Ovary (tissue), 9 donors: ENCODE data around the gene TMEM145. TPM values are rescaled to one million over a fixed set of nuclear protein-coding genes. Genes with fewer than 3 reads are reported as not detected.

ENCODE experiments used
- DNase-seq, 5 donors: peaks; one replicate each; pipeline ENCODE4 v3.0.0-alpha.2; 2019 to 2020
- H3K27ac ChIP-seq, 2 donors: fragments of 200-600 bp; one replicate each; pipeline versions ENCODE4 v1.5.1 to v1.8.0; 2019 to 2022
- H3K27me3 ChIP-seq: fragments of 200-600 bp; one replicate; pipeline ENCODE4 v1.8.0; 2022
- H3K36me3 ChIP-seq: fragments of 200-600 bp; sonication (generic); one replicate; pipeline ENCODE4 v1.5.1; 2019
- H3K4me1 ChIP-seq: one replicate; pipeline ENCODE4 v1.8.1; 2013; ENCODE audit warnings: mild to moderate bottlenecking, moderate library complexity; ENCODE audit not compliant: insufficient read depth
- H3K4me3 ChIP-seq: fragments of 200-600 bp; sonication (generic); one replicate; pipeline ENCODE4 v1.5.1; 2017
- H3K9me3 ChIP-seq, 2 donors: fragments of 200-600 bp in 1 of 2; sonication (generic) in 1 of 2; one replicate each; pipeline versions ENCODE4 v1.5.1 to v1.8.1; 2013 to 2019; ENCODE audit warnings: mild to moderate bottlenecking in 1 of 2, moderate library complexity in 1 of 2
- EP300 ChIP-seq: sonication (generic); formaldehyde crosslinking; IDR thresholded peaks from one replicate; pipeline ENCODE4 v1.6.1; 2017; ENCODE audit warnings: antibody characterized with exemption
- POLR2A ChIP-seq: fragments of 450-650 bp; IDR thresholded peaks from one replicate; pipeline ENCODE4 v1.6.1; 2017; ENCODE audit warnings: antibody characterized with exemption, mild to moderate bottlenecking, moderate library complexity
- WGBS, 3 donors: extraction: QIAGEN DNeasy Blood & Tissue Kit in 1 of 3; methylation state at CpG; one replicate each; pipeline versions ENCODE4 v1.1.5 to v1.1.7; 2013 to 2017; 5-methylcytosine and 5-hydroxymethylcytosine counted together
- intact Hi-C, 4 donors: fragments of 100-400 bp; cut with DNase I; formaldehyde crosslinking; loops; one replicate each; pipeline versions ENCODE4 v1.11.0 to v1.15.1; 2022 to 2023
- polyA plus RNA-seq, 2 donors: library from polyadenylated mRNA; stranded (reverse); fragments of 200-250 nt in 1 of 2; fragments of 350-450 nt in 1 of 2; fragmentation: Illumina TruSeq in 1 of 2; extraction: RNeasy Lipid Tissue Mini Kit (QIAGEN cat#74804) in 1 of 2; gene quantifications; one replicate each; pipeline ENCODE4 v1.2.3, GENCODE V29; 2013 to 2014
- total RNA-seq, 7 donors: library from RNA; depleted of rRNA in 2 of 7; stranded (reverse); fragments of >200 nt in 2 of 7; fragmentation: NEBNext Ultra II Directional in 3 of 7; extraction: Animal tissue kit (Norgen Biotek cat#: 25700) in 3 of 7; gene quantifications; one replicate each; pipeline versions ENCODE4 v1.1.0 to v1.2.4, GENCODE V29; 2016 to 2023
- TF ChIP-seq, protein P1 (sequence below), 3 donors: fragments of 450-650 bp in 2 of 3; fragments of 200-600 bp in 1 of 3; IDR thresholded peaks; one replicate each; pipeline versions ENCODE4 v1.5.1 to v1.8.0; 2016 to 2022; ENCODE audit warnings: antibody characterized with exemption in 3 of 3, mild to moderate bottlenecking in 1 of 3
- donor health status: DM: no; HTN: no; CAD: no; lungs with moderate emphysema.
- donor health status: DM: no; HTN: no; CAD: no.
- donor health status: Bipolar disorder and iron deficiency.
- donor health status: DM: yes; HTN: yes; CAD: no.
- donor health status: DM: no; HTN: no; CAD: no.
- donor health status: DM: yes; HTN: yes; CAD: no.

TMEM145 gene
- total and polyA plus RNA-seq, 9 donors: 0.08 to 1.7 (median 0.30) TPM; not detected in 3

DNA sequence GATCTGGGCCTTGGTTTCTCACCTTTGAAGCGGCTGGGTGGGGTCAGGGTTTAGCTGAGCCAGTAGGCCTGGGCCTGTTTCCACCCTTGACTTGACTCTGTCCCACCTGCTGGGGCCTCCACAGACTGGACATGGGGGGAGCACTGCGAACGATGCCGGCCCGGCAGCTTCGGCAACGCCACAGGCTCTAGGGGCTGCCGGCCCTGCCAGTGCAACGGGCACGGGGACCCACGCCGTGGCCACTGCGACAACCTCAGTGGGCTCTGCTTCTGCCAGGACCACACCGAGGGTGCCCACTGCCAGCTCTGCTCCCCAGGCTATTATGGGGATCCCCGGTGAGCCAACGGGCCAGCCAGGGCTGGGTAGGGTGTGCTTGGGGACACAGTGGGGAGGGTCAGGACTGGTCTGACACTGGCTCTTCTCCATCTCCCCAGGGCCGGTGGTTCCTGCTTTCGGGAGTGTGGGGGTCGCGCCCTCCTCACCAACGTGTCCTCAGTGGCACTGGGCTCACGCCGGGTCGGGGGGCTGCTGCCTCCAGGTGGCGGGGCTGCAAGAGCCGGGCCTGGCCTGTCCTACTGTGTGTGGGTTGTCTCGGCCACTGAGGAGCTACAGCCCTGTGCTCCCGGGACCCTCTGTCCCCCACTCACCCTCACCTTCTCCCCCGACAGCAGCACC is 40.4 kb downstream of the TMEM145 start:
- H3K4me3 ChIP-seq: no peak overlapping the region
- no peaks in the 10 kb centered on the region for H3K4me1 ChIP-seq
- intact Hi-C loops: no loop called here
- H3K27me3 ChIP-seq: no peaks in the 10 kb centered on the region
- H3K27ac ChIP-seq: no peak overlapping the region
- no peak for DNase-seq
- TF ChIP-seq EP300 (no peak), POLR2A (no peak)
- TF ChIP-seq, protein P1, sequence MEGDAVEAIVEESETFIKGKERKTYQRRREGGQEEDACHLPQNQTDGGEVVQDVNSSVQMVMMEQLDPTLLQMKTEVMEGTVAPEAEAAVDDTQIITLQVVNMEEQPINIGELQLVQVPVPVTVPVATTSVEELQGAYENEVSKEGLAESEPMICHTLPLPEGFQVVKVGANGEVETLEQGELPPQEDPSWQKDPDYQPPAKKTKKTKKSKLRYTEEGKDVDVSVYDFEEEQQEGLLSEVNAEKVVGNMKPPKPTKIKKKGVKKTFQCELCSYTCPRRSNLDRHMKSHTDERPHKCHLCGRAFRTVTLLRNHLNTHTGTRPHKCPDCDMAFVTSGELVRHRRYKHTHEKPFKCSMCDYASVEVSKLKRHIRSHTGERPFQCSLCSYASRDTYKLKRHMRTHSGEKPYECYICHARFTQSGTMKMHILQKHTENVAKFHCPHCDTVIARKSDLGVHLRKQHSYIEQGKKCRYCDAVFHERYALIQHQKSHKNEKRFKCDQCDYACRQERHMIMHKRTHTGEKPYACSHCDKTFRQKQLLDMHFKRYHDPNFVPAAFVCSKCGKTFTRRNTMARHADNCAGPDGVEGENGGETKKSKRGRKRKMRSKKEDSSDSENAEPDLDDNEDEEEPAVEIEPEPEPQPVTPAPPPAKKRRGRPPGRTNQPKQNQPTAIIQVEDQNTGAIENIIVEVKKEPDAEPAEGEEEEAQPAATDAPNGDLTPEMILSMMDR (IDR thresholded peaks at IDR 0.05): no peak
- H3K36me3 ChIP-seq: no peaks in the 10 kb centered on the region
- WGBS, 3 donors: 90 to 94% (median 91%) methylated on average over 19 to 29 of the region's 29 CpGs
- no peaks in the 10 kb centered on the region for H3K9me3 ChIP-seq

- TF ChIP-seq POLR2A (no peak), EP300 (no peak)
- TF ChIP-seq, protein P1 (IDR thresholded peaks at IDR 0.05): no peak
- intact Hi-C loops: no loop called here
- DNase-seq: no peak
- no peaks in the 10 kb centered on the region for H3K4me1 ChIP-seq
- WGBS, 3 donors: 91 to 98% (median 94%) methylated on average over 9 to 12 of the region's 12 CpGs
- no peaks in the 10 kb centered on the region for H3K36me3 ChIP-seq
- H3K4me3 ChIP-seq: no peak overlapping the region
- no peak overlapping the region for H3K27ac ChIP-seq
- no peaks in the 10 kb centered on the region for H3K9me3 ChIP-seq
- no peaks in the 10 kb centered on the region for H3K27me3 ChIP-seq
Measured at GRCh38 chr19:42355896-42356295, 42.8 kb downstream of the TMEM145 start.

- H3K27me3 ChIP-seq: no peaks in the 10 kb centered on the region
- intact Hi-C loops: no loop called here
- 96 to 98% (median 97%) methylated on average over 15 of the region's 15 CpGs for WGBS, 3 donors
- DNase-seq: no peak
- no peaks in the 10 kb centered on the region for H3K9me3 ChIP-seq
- H3K36me3 ChIP-seq: no peaks in the 10 kb centered on the region
- H3K4me3 ChIP-seq: no peak overlapping the region
- no peak for TF ChIP-seq EP300
- TF ChIP-seq, protein P1 (IDR thresholded peaks at IDR 0.05): no peak
- TF ChIP-seq POLR2A: no peak
- no peak overlapping the region for H3K27ac ChIP-seq
- no peaks in the 10 kb centered on the region for H3K4me1 ChIP-seq
Measured at GRCh38 chr19:42356686-42357085, 43.6 kb downstream of the TMEM145 start.

DNA sequence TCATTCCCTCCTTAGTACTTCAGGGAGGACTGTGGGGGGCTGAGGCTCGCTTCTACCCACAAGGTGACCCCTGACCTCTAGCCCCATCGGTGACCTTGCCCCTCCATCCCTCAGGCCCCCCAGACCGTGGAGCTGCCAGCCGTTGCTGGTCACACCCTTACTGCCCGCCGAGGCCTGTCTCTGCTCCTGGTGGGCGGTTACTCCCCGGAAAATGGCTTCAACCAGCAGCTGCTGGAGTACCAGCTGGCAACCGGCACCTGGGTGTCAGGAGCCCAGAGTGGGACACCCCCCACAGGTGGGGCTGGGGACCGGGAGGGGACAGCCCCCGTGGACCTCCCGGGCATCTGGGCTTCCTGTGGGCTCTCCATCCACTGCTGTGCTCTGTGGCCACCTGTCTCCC is 44.2 kb downstream of the TMEM145 start:
- Histone ChIP-seq H3K36me3 (no peaks in the 10 kb centered on the region), H3K4me1 (no peaks in the 10 kb centered on the region), H3K4me3 (no peak overlapping the region), H3K27ac (no peak overlapping the region), H3K9me3 (no peaks in the 10 kb centered on the region), H3K27me3 (no peaks in the 10 kb centered on the region)
- WGBS, 3 donors: 77 to 80% (median 79%) methylated on average over 12 of the region's 12 CpGs
- TF ChIP-seq, protein P1 (IDR thresholded peaks at IDR 0.05): no peak
- TF ChIP-seq EP300 (no peak), POLR2A (no peak)
- DNase-seq: no peak
- intact Hi-C loops: no loop called here
